Gastrocnemius medialis (tissue), 4 donors: ENCODE results near the gene MSI2. TPM values are rescaled to one million over a fixed set of nuclear protein-coding genes. Genes with fewer than 3 reads are reported as not detected.

Experiments
- ATAC-seq, 2 donors: fragments of 150-250 bp; one replicate each; pipeline ENCODE4 v1.9.1; 2016
- DNase-seq, 2 donors: peaks; one replicate each; pipeline ENCODE4 v3.0.0-alpha.2; 2019
- H3K27ac ChIP-seq, 4 donors: fragments of 200-600 bp; sonication (generic); 1 replicate in 1 of 4; 2 replicates in 3 of 4; pipeline ENCODE4 v1.5.1; 2016 to 2018; ENCODE audit warnings: mild to moderate bottlenecking in 2 of 4, moderate library complexity in 1 of 4
- H3K27me3 ChIP-seq, 3 donors: fragments of 200-600 bp; sonication (generic) in 2 of 3; 1 replicate in 1 of 3; 2 replicates in 2 of 3; pipeline versions ENCODE4 v1.5.1 to v1.6.0; 2016 to 2019; ENCODE audit warnings: mild to moderate bottlenecking in 1 of 3, moderate library complexity in 1 of 3
- H3K36me3 ChIP-seq, 2 donors: fragments of 200-600 bp; sonication (generic) in 1 of 2; one replicate each; pipeline ENCODE4 v1.5.1; 2017 to 2018
- H3K4me1 ChIP-seq, 2 donors: fragments of 200-600 bp; sonication (generic) in 1 of 2; one replicate each; pipeline ENCODE4 v1.5.1; 2016 to 2017; ENCODE audit warnings: mild to moderate bottlenecking in 2 of 2
- H3K4me3 ChIP-seq, 4 donors: fragments of 200-600 bp; sonication (generic) in 3 of 4; 1 replicate in 1 of 4; 2 replicates in 3 of 4; pipeline ENCODE4 v1.5.1; 2016 to 2019; ENCODE audit warnings: mild to moderate bottlenecking in 2 of 4
- H3K9me3 ChIP-seq, 3 donors: fragments of 200-600 bp; sonication (generic) in 2 of 3; 1 replicate in 1 of 3; 2 replicates in 2 of 3; pipeline ENCODE4 v1.5.1; 2016 to 2019
- POLR2A ChIP-seq, 2 donors: fragments of 450-650 bp; IDR thresholded peaks; one replicate each; pipeline ENCODE4 v1.6.1; 2017; ENCODE audit warnings: antibody characterized with exemption in 2 of 2, mild to moderate bottlenecking in 2 of 2, moderate library complexity in 2 of 2
- in situ Hi-C, 4 donors: fragments of 200-750 bp; cut with MboI; loops; one replicate each; pipeline versions ENCODE4 v1.15.0 to v1.8.0; 2017; ENCODE audit warnings: low sequenced_read_pairs in 4 of 4
- intact Hi-C: fragments of 100-400 bp; cut with DNase I; formaldehyde crosslinking; loops from one replicate; pipeline ENCODE4 v1.15.1; 2023; ENCODE audit warnings: low total_unique reads
- total RNA-seq, 4 donors: library from RNA; depleted of rRNA; stranded (reverse); fragments of >200 nt; gene quantifications; one replicate each; pipeline versions ENCODE4 v1.1.0 to v1.2.3, GENCODE V29; 2016
- TF ChIP-seq, protein P1 (sequence below), 5 experiments: fragments of 450-650 bp in 3 of 5; fragments of 200-600 bp in 2 of 5; sonication (generic) in 2 of 5; IDR thresholded peaks in 4 of 5; conservative IDR thresholded peaks in 1 of 5; 1 replicate in 4 of 5; 2 replicates in 1 of 5; pipeline ENCODE4 v1.5.1; 2016 to 2019; ENCODE audit warnings: antibody characterized with exemption in 5 of 5, mild to moderate bottlenecking in 3 of 5, moderate library complexity in 3 of 5

The MSI2 gene
- total RNA-seq, 4 donors from 2014 or later: 33.1 to 66.2 (median 48.5) TPM

DNA sequence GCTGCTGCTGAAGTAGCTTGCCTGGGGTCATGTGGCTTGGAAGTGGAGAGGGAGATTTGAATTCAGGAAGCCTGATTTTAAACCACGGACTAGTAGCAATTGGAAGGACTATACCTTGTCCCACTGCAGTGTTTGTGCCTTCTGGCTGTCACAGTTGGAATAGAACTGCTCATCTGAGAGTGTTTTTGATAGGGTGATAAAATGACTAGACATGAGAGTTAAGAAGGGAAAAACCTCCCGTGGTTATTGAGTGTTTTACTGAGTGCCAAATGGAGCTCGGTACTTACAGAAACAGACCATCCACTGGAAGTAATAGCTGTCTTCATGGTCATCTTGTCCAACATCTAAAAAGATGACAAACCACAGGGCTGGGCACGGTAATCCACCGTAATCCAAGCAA is 70.4 kb downstream of the MSI2 start:
- no peak overlapping the region for H3K4me3 ChIP-seq
- no peaks in the 10 kb centered on the region for H3K36me3 ChIP-seq
- ATAC-seq (no peak), DNase-seq (no peak)
- peak overlapping the region; percentile 54 to 83 (median 72) for H3K27ac ChIP-seq
- H3K4me1 ChIP-seq: peaks cover 75 to 93% of the 10 kb centered on the region in 2 donors
- H3K9me3 ChIP-seq: no peaks in the 10 kb centered on the region
- intact Hi-C loops: no loop called here
- no peaks in the 10 kb centered on the region for H3K27me3 ChIP-seq
- no peak for TF ChIP-seq POLR2A (IDR thresholded peaks at IDR 0.05)
- in situ Hi-C loops: no loop called here

DNA sequence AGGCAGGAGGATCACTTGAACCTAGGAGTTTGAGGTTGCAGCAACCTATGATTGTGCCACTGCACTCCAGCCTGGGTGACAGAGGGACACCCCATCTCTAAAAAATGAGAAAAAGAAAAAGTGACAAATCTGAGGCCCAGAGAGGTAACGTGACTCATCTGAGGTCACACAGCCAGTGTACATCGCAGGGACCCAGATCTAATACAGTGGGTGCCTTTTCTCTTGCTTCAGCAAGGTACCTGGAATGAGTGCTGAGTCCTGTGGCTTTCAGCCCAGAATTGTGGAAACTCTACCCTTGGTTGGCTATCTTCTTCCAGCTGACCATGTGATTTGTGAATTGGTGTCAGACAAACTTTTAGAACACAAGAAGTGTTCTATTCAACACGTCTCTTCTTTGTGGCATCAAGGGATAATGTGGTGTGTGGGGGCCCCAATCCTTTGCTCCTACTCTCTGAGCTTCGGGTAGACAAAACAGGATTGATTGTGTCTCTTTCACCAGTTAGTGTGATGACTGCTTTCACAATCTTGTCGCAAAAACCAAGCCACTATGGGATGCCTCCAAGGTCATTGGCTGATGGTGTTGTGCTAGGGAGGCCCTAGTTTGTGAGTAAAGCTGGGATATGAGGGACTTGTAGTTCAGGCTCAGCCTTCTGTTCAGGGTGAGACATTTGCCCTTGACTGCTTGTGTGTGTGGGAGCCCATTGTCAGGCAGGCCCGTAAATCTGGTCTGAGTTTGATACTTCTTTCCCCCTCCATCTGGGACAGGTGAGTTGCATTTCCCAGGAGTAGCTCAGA is 71.0 kb downstream of the MSI2 start:
- peak; percentile 81 to 82 for ATAC-seq
- Histone ChIP-seq H3K4me1 (peaks cover 71 to 89% of the 10 kb centered on the region in 2 donors), H3K9me3 (no peaks in the 10 kb centered on the region), H3K27me3 (no peaks in the 10 kb centered on the region), H3K36me3 (no peaks in the 10 kb centered on the region), H3K4me3 (no peak overlapping the region), H3K27ac (peak overlapping the region; percentile 54 to 83 (median 72))
- intact Hi-C loops: no loop called here
- DNase-seq: peak; percentile 41 to 57
- TF ChIP-seq, protein P1, sequence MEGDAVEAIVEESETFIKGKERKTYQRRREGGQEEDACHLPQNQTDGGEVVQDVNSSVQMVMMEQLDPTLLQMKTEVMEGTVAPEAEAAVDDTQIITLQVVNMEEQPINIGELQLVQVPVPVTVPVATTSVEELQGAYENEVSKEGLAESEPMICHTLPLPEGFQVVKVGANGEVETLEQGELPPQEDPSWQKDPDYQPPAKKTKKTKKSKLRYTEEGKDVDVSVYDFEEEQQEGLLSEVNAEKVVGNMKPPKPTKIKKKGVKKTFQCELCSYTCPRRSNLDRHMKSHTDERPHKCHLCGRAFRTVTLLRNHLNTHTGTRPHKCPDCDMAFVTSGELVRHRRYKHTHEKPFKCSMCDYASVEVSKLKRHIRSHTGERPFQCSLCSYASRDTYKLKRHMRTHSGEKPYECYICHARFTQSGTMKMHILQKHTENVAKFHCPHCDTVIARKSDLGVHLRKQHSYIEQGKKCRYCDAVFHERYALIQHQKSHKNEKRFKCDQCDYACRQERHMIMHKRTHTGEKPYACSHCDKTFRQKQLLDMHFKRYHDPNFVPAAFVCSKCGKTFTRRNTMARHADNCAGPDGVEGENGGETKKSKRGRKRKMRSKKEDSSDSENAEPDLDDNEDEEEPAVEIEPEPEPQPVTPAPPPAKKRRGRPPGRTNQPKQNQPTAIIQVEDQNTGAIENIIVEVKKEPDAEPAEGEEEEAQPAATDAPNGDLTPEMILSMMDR (IDR thresholded peaks at IDR 0.05 in 4 of 5, conservative IDR thresholded peaks at IDR 0.05 in 1 of 5): no peak
- no peak for TF ChIP-seq POLR2A (IDR thresholded peaks at IDR 0.05)
- in situ Hi-C loops: no loop called here

DNA sequence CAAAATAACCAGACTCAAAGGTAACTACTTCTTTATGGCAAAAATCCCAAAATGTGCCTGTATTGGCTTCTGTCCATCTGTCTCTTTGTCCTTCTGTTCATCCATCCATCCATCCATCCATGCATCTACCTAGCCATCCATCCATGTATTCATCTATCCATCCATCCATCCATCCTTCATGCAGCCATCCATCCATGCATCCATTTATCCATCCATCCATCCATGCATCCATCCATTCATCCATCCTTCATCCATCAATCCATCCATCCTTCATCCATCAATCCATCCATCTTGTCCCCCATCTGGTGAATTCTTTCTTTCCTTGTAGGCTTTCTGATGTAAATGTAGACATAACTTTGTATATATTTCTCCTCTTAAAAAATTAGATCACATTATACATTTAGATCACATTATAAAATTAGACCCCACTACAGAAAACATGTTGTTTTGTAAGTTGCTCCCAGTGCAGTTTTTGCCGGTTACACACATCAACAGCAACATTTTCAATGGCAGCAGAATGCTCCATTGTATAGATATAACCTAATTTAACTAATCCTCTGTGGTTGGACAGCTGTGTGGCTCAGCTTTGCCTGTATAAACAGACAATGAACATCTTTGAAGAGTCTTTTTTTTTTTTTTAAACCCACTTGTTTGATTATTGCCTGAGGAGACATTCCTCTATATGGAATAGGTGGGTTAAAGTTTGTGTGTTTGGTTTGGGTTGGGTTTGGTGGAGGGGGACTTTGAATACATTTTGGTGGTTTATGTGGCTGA is 72.0 kb downstream of the MSI2 start:
- H3K4me1 ChIP-seq: peaks cover 62 to 79% of the 10 kb centered on the region in 2 donors
- intact Hi-C loops (no loop called here), in situ Hi-C loops (no loop called here)
- no peak overlapping the region for H3K4me3 ChIP-seq
- no peak for ATAC-seq
- H3K27ac ChIP-seq: peak overlapping the region; percentile 77 to 84 (median 82)
- TF ChIP-seq, protein P1 (IDR thresholded peaks at IDR 0.05 in 4 of 5, conservative IDR thresholded peaks at IDR 0.05 in 1 of 5): no peak
- no peak for TF ChIP-seq POLR2A (IDR thresholded peaks at IDR 0.05)
- DNase-seq: no peak
- no peaks in the 10 kb centered on the region for H3K9me3 ChIP-seq
- H3K36me3 ChIP-seq: no peaks in the 10 kb centered on the region
- H3K27me3 ChIP-seq: no peaks in the 10 kb centered on the region

DNA sequence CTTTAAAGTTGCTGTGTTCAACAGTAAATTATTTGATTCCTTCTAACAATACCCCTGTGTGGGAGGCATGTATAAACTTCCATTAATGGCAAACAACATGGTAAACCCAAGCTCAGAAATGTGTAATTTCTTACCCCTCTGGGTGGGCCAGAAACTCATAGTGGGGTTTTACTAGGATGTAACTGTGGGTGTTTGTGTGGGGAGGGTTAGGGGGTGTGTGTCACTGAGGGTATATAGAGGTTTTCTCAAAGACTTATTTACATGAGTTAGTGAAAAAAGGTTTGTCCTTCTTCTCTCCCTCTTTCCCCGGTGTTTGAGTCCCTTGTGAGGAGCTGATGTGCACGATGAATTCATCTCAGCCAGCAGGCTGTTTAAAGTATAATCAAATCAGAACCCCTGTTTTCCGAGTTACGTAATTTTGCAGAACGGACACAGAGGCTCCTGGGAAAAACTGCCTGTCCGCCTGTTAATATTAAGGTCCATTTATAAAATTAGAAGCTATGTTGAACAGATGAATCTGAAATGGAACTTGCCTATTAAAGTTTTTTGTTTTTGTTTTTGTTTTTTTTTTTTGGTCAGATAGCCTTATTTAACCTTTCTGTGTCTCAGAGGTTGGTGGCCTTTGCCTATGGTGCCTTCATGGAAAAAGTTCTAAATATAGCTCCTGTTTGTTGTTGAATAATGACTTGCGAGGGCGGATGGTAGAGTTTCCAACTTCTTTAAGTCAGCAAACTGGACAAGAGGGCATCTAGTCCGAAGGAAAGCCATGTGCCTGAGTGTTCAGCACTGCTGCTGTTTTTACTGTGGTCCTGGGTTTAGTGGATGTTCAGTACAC is 73.3 kb downstream of the MSI2 start:
- Histone ChIP-seq H3K27me3 (no peaks in the 10 kb centered on the region), H3K27ac (peak overlapping the region; percentile 77 to 84 (median 82)), H3K4me3 (peak overlapping the region in 2 of 4 donors; percentile 1 to 16), H3K36me3 (no peaks in the 10 kb centered on the region), H3K4me1 (peaks cover 49 to 68% of the 10 kb centered on the region in 2 donors), H3K9me3 (no peaks in the 10 kb centered on the region)
- in situ Hi-C loops (no loop called here), intact Hi-C loops (no loop called here)
- TF ChIP-seq, protein P1 (IDR thresholded peaks at IDR 0.05 in 4 of 5, conservative IDR thresholded peaks at IDR 0.05 in 1 of 5): no peak
- no peak for TF ChIP-seq POLR2A (IDR thresholded peaks at IDR 0.05)
- ATAC-seq (peak; percentile 60 to 77), DNase-seq (peak in 1 of 2 donors; percentile 39)
